Measurements from ENCODE around the gene CD163. TPM values are rescaled to one million over a fixed set of nuclear protein-coding genes. Genes with fewer than 3 reads are reported as not detected.

Gene CD163
- total and polyA plus RNA-seq, 10 donors = 55.4 to 1,037 (median 391) TPM

DNA sequence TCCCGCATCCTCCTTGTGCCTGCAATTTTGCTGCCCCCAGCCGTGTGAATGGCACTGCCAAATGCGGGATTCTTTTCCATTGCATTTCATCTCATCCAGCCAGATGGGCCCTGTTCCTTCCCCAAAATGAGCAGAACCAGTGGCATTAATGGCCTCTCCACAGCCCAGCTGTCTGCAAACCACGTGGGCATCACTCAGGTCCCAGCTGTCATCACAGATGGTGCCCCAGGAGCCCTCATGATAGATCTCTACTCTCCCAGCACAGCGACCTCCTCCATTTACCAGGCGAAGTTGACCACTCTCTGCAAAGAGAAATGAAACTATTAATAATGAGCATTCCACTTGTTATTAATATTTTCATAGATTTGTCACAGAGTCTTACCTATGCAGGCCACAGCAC lies 17.1 kb downstream of the CD163 start:
- intact Hi-C loops (cut with DNase I; ENCODE audit: low total_unique reads) = no loop called here
- Histone ChIP-seq H3K27ac (no peak overlapping the region), H3K9me3 (no peaks in the 10 kb centered on the region), H3K4me1 (peaks cover 0 to 2% (median 0%) of the 10 kb centered on the region in 6 donors), H3K36me3 (peaks cover 0 to 40% (median 0%) of the 10 kb centered on the region in 6 donors), H3K4me3 (no peak overlapping the region), H3K27me3 (replicated peaks in 1 of 7) (no peaks in the 10 kb centered on the region)
- no peak for DNase-seq
- WGBS, 5 donors = 82 to 89% (median 84%) methylated on average over 6 of the region's 6 CpGs
- TF ChIP-seq, protein P1, sequence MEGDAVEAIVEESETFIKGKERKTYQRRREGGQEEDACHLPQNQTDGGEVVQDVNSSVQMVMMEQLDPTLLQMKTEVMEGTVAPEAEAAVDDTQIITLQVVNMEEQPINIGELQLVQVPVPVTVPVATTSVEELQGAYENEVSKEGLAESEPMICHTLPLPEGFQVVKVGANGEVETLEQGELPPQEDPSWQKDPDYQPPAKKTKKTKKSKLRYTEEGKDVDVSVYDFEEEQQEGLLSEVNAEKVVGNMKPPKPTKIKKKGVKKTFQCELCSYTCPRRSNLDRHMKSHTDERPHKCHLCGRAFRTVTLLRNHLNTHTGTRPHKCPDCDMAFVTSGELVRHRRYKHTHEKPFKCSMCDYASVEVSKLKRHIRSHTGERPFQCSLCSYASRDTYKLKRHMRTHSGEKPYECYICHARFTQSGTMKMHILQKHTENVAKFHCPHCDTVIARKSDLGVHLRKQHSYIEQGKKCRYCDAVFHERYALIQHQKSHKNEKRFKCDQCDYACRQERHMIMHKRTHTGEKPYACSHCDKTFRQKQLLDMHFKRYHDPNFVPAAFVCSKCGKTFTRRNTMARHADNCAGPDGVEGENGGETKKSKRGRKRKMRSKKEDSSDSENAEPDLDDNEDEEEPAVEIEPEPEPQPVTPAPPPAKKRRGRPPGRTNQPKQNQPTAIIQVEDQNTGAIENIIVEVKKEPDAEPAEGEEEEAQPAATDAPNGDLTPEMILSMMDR (IDR thresholded peaks at IDR 0.05 in 8 of 11, conservative IDR thresholded peaks at IDR 0.05 in 3 of 11) = no peak
- peak in 1 of 3 donors; percentile 28 for TF ChIP-seq POLR2AphosphoS5 (IDR thresholded peaks at IDR 0.05)

DNA sequence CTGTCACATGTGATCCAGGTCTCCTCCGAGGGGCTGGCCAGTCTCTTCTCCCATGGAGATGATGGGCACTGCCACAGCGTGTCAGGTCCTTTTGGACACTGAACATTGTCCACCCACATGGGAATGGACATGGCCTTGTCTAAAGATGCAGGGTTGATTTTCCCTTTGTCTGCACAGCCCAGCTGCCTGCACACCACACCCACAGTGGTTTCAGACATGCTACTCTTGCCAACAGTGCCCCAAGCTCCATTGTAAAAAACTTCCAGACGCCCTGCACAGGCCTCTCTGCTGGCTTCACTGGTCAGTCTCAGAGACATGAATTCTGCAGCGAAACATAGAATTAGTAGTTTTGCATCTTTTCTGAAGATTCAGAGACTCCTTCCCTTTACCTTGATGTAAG lies 18.5 kb downstream of the CD163 start:
- 52 to 78% (median 69%) methylated on average over 4 of the region's 4 CpGs for WGBS, 5 donors
- peak; percentile 41 for DNase-seq
- Histone ChIP-seq H3K4me3 (no peak overlapping the region), H3K27me3 (replicated peaks in 1 of 7) (no peaks in the 10 kb centered on the region), H3K4me1 (peaks cover 0 to 2% (median 0%) of the 10 kb centered on the region in 6 donors), H3K27ac (no peak overlapping the region), H3K36me3 (peaks cover 0 to 51% (median 0%) of the 10 kb centered on the region in 6 donors), H3K9me3 (no peaks in the 10 kb centered on the region)
- TF ChIP-seq POLR2A (IDR thresholded peaks at IDR 0.05) (no peak), POLR2AphosphoS5 (IDR thresholded peaks at IDR 0.05) (peak in 1 of 3 donors; percentile 34)
- TF ChIP-seq, protein P1 (IDR thresholded peaks at IDR 0.05 in 8 of 11, conservative IDR thresholded peaks at IDR 0.05 in 3 of 11) = no peak
- intact Hi-C loops (cut with DNase I; ENCODE audit: low total_unique reads) = no loop called here

DNA sequence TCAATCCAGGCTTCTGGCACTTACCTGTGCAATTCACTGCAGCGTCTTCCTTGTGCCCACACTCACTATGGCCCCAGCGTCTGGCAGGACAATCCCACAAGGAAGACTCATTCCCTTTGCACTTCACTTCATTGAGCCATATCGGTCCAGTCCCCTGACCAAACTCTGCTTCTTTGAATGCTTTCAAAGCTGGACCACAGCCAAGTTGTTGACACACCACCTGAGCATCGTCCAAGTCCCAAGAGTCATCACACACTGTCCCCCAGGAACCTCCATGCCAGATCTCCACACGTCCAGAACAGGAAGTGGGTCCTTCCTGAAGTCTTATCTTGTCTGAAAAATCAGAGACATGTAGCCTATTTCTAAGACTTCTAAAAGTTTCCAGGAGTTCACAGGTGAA lies 20.2 kb downstream of the CD163 start:
- Histone ChIP-seq H3K4me1 (peaks cover 0 to 2% (median 0%) of the 10 kb centered on the region in 6 donors), H3K27me3 (replicated peaks in 1 of 7) (no peaks in the 10 kb centered on the region), H3K9me3 (no peaks in the 10 kb centered on the region), H3K27ac (no peak overlapping the region), H3K36me3 (peaks cover 0 to 55% (median 0%) of the 10 kb centered on the region in 6 donors), H3K4me3 (no peak overlapping the region)
- no peak for DNase-seq
- intact Hi-C loops (cut with DNase I; ENCODE audit: low total_unique reads) = no loop called here
- peak in 1 of 3 donors; percentile 24 for TF ChIP-seq POLR2AphosphoS5 (IDR thresholded peaks at IDR 0.05)
- TF ChIP-seq, protein P1 (IDR thresholded peaks at IDR 0.05 in 8 of 11, conservative IDR thresholded peaks at IDR 0.05 in 3 of 11) = no peak
- no peak for TF ChIP-seq POLR2A (IDR thresholded peaks at IDR 0.05)
- WGBS, 5 donors = 54 to 66% (median 58%) methylated on average over 5 of the region's 5 CpGs

DNA sequence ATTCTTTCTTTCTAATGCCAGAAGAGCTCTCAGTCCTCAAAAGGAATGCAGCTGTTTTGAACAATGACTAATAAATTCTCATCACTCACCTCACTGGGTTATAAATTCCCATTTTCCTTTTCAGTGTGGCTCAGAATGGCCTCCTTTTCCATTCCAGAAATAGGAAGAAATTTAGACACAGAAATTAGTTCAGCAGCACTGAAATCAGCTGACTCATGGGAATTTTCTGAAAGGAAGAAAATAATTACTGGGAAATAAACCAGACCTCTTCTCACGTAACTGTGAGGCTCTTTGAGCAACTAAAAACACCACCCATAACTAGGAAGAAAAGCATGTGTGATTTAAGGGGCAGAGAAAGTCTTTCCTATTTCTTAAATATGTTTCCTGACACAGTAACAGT lies 23.8 kb downstream of the CD163 start:
- no peak for DNase-seq
- no peaks in the 10 kb centered on the region for H3K27me3 ChIP-seq (replicated peaks in 1 of 7)
- H3K36me3 ChIP-seq = peaks cover 0 to 33% (median 0%) of the 10 kb centered on the region in 6 donors
- no peaks in the 10 kb centered on the region for H3K4me1 ChIP-seq
- TF ChIP-seq POLR2A (IDR thresholded peaks at IDR 0.05) (no peak), POLR2AphosphoS5 (IDR thresholded peaks at IDR 0.05) (no peak)
- TF ChIP-seq, protein P1 (IDR thresholded peaks at IDR 0.05 in 8 of 11, conservative IDR thresholded peaks at IDR 0.05 in 3 of 11) = no peak
- WGBS, 5 donors = 32 to 59% (median 37%) methylated on average over 1 of the region's 1 CpG
- H3K27ac ChIP-seq = no peak overlapping the region
- intact Hi-C loops (cut with DNase I; ENCODE audit: low total_unique reads) = no loop called here
- no peak overlapping the region for H3K4me3 ChIP-seq
- H3K9me3 ChIP-seq = no peaks in the 10 kb centered on the region

Measured in spleen (tissue), 11 donors.